Left colon (tissue), 2 donors: ENCODE results near the gene MCM8. TPM values are rescaled to one million over a fixed set of nuclear protein-coding genes. Genes with fewer than 3 reads are reported as not detected.
"Not testable (repeated sequence)": the region's sequence is repeated elsewhere in the genome, so short reads cannot be mapped to it uniquely, and the experiment has no call there.

ENCODE experiments used
- ATAC-seq: fragments of 200-7000 bp; cut with Tn5 transposase; one replicate; pipeline ENCODE4 v1.9.1; 2020; ENCODE audit warnings: mild to moderate bottlenecking, moderate library complexity
- DNase-seq, 2 donors: peaks; one replicate each; pipeline ENCODE4 v3.0.0-alpha.2; 2020
- intact Hi-C, 2 donors: fragments of 100-400 bp; cut with DNase I in 1 of 2; cut with micrococcal nuclease in 1 of 2; formaldehyde crosslinking; loops; one replicate each; pipeline versions ENCODE4 v1.11.2 to v1.14.0; 2022; cut with DNase I, micrococcal nuclease
- total RNA-seq, 2 donors: library from RNA; stranded (reverse); fragmentation: NEBNext Ultra II Directional; extraction: Animal tissue kit (Norgen Biotek cat#: 25700); gene quantifications; one replicate each; pipeline ENCODE4 v1.2.1, GENCODE V29; 2021
- donor health status: DM: no; HTN: no; CAD: no.
- donor health status: DM: yes; HTN: yes; CAD: no.

Gene MCM8
- total RNA-seq, 2 donors from 2014 or later = 4.6 to 5.9 TPM

GRCh38 chr20:5990946-5991345 lies 40.5 kb downstream of the MCM8 start:
- ATAC-seq = no peak
- DNase-seq = no peak
- intact Hi-C loops = no loop called here

DNA sequence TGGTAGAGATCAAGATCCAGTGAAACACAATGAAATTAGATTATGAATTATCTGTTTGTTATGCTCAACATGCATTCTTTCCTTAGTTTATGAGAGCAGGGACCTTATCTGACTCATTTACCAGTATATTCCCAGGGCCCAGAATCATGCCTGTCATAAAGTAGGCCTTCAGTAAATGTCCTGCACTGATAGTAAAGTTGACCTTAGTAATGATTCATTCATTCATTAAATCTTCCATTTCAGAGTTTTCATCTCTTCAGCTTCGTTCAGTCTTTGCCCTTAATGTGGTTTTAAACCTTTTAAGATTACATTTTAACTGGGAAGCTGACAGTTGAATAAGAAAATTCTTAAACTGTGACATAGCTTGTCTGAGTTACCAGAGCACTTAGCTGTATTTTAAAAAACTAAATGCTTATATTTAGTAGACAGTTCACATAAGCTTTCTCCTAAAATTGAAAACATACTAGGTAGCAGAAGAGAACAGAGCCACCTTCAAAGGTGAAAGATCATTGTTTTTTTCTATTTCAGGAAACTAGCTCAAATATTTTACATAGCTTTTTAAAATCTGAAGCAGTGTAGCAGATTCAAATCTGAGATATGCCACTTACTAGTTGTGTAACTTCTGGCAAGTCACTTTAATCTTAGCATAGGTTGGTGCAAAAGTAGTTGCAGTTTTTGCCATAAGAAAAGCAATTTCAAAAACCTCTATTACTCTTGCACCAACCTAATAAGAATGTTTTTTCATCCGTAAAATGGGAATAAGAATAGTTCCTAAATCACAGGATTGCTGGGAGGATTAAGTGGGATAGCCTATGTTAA lies 41.4 kb downstream of the MCM8 start:
- DNase-seq = no peak
- intact Hi-C loops = no loop called here
- peak; percentile 94 for ATAC-seq

GRCh38 chr20:5996765-5997164 lies 46.3 kb downstream of the MCM8 start:
- intact Hi-C loops = no loop called here
- DNase-seq (peak in 1 of 2 donors; percentile 18), ATAC-seq (peak; percentile 96)

DNA sequence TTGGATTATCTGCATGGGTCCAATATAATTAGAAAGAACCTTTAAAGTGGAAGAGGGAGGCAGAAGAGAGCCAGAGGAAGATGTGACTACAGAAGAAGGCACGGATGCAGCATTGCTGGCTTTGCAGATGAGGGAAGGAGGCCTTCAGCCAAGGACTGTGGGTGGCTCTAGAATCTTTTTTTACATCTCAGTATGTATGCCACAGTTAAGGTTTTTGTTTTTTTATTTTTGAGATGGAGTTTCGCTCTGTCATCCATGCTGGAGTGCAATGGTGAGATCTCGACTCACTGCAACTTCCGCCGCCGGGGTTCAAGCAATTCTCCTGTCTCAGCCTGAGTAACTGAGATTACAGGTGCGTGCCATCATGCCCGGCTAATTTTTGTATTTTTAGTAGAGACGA lies 49.3 kb downstream of the MCM8 start:
- intact Hi-C loops = no loop called here
- ATAC-seq (no peak), DNase-seq (no peak)

DNA sequence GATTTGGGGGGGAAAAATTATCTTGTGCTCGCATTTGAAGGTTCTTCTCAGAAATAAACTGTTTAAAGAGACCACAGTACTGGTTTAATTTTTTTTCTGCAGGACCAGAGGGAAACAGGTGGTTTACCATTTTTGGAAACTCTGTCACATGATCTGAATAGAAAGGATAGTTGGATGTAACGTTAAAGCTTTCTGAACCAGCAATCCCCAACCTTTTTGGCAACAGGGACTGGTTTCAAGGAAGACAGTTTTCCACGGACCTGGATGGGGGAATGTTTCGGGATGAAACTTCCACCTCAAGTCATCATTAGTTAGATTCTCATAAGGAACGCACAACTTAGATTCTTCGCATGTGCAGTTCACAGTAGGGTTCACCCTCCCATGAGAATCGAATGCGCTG lies 50.4 kb downstream of the MCM8 start:
- no peak for DNase-seq
- ATAC-seq = no peak
- intact Hi-C loops = no loop called here

GRCh38 chr20:6006603-6006949 lies 56.1 kb downstream of the MCM8 start:
- intact Hi-C loops = no loop called here
- ATAC-seq = no peak
- no peak for DNase-seq

DNA sequence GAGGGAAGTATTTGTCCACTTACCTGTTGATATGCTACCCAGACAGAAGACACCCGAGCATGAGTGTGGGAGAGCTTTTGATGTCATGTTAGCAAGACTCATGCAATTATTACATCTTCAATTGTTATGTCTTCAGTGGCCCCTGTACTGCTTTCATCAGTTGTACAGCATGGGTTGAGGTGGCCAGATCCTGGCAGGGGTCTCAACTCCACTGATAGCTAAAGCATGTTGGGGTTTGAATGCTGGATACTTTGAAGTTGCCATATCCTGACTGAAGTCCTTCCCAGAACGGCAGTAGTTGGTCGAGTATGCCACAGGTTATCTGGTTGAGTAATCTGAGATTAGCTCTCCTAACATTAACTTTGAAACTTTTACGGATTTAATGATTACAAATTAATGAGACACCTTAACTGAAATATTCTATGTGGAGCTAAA lies 56.7 kb downstream of the MCM8 start:
- DNase-seq (no peak), ATAC-seq (no peak)
- intact Hi-C loops = no loop called here

DNA sequence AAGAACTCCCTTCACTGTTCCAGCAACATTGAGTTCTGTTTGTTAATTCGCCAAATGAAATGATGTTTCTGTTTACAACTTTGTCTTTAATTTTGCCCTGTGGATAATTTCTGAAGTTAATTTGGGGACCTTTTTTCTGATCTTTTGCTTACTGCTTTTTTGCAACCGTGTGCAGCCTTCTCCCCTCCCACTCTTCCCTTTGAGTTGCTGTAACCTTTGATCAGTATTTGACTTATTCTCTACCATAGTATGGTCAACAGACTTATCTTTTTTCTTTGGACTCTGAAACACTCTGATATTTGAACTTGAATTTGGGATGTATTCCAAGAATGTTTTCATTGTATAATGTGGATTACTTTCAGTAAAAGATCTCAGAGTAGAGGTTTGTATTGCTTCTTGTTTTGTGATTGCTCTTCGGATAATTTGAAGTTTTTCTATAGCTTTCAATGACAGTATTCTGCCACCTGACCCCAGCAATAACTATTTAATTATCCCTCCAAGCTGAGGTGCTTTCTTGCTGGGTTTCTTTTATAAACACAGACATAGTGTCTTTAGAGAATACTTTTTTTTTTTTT lies 57.2 kb downstream of the MCM8 start:
- ATAC-seq (peak; percentile 57), DNase-seq (no peak)
- intact Hi-C loops = no loop called here

DNA sequence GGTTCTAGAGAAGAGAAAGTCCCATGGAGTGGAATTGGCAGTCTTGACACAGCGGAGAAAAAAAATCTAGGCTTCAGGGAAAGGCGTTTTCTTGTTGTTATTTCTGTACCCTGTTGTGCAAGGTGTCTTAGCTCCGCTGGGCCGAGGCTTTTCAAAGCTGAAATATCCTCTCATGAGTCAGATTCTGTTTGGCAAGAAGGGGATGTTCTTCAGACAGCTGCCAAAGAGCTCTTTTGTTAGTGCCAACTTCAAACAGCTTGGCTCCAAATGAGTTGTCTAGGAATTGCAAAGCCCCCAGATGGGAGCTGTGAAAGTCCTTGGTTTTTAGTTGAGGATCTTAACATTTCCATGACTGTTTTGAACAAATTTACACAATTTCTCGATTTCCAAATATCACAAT lies 57.8 kb downstream of the MCM8 start:
- intact Hi-C loops = no loop called here
- DNase-seq (peak in 1 of 2 donors; percentile 38), ATAC-seq (no peak)

DNA sequence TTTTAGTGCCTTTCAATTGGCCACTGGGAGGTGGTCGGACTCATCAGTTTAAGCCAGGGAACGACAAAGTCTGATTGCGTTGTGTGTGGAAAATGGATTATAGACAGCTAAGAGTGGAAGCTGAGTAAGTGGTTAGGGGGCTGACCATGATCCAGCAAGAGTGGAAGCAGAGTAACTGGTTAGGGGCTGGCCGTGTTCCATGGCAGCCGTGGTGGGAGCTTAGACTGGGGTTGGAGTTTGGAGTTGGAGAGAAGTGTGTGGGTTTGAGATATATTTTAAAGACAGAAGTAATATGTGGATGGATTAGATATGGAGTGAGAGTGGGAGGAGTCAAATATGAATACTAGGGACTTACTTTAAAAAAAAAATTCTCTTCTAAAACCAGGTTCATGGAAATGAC lies 61.7 kb downstream of the MCM8 start:
- ATAC-seq (no peak), DNase-seq (no peak)
- intact Hi-C loops = no loop called here

GRCh38 chr20:6014017-6014416 lies 63.6 kb downstream of the MCM8 start:
- ATAC-seq (no peak), DNase-seq (no peak)
- intact Hi-C loops = no loop called here

DNA sequence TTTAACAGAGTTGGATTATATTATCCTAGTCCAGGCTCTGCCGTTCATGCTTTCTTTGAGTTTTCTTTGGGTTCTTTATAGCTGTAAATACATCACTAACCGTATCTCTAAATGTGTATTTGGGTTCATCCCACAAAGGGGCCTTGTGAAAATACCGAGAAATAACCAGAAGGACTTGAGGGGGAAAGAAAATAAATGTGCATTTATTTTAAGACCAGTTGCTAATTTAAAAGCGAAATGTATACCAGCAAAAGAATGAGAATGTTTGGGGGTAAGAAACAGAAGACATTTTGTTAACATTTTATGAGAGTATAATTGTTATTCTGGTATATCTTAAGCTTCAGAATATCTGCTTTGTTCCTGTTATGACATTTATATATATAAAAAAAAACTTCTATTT lies 64.5 kb downstream of the MCM8 start:
- ATAC-seq (no peak), DNase-seq (no peak)
- intact Hi-C loops = no loop called here

DNA sequence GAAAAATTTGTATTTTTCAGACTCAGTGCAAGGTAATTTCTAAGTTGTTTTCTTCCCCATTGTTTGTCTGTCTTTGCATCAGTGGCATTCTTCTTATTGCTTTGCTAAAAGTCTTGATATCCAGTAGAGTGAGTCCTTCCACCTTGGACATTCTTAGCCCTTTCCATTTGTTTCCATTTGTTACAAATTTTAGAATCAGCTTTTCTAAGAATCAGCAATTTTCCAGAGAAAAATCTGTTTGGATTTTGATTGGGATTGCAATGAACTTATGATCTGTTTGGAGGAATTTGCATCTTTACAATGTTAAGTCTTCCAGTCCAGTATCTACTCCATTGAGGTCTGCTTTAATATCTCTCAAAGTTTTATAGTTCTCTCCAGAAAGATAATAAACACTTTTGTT lies 67.0 kb downstream of the MCM8 start:
- no peak for DNase-seq
- no peak for ATAC-seq
- intact Hi-C loops = no loop called here

DNA sequence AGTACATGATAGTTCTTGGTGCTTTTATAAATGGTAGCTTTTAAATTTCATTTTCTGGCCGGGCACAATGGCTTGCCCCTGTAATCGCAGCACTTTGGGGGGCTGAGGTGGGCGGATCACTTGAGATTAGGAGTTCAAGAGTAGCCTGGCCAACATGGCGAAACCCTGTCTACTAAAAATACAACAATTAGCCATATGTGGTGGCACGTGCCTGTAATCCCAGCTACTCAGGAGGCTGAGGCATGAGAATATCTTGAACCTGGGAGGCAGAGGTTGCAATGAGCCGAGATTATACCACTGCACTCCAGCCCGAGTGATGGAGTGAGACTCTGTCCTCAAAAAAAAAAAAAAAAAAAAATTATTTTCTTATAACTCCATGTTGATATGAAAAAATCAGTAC lies 67.4 kb downstream of the MCM8 start:
- ATAC-seq = no peak
- intact Hi-C loops = no loop called here
- DNase-seq = no peak

DNA sequence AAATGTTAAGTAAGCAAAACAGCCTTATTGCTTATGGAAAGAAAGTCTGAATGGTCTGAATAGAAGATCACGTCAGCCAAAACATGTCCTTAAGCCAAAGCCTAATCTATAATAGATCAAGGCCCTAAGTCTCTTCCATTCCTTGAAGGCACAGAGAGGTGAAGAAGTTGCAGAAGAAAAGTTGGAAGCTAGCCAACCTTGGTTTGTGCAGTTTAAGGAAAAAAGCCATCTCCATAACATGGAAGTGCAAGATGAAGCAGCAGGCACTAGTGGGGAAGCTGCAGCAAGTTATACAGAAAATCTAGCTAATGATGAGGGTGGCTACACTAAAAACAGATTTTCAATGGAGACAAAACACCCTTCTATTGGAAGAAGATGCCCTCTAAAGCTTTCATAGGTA lies 74.3 kb downstream of the MCM8 start:
- DNase-seq (no peak), ATAC-seq (no peak)
- intact Hi-C loops = no loop called here

DNA sequence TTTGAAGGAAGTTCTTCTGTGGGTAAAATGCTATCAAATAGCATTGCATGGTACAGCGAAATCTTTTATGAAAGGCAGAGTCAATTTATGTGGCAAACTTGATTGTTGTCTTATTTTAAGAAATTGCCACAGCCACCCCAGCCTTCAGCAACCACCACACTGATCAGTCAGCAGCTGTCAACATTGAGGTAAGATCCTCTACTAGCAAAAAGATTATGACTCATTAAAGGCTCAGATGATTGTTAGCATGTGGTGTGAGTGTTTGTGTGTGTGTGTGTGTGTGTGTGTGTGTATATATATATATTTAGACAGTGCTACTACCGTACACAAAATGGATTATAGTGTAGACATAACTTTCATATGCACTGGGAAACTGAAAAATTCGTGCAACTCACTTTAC lies 75.6 kb downstream of the MCM8 start:
- ATAC-seq (no peak), DNase-seq (no peak)
- intact Hi-C loops = no loop called here

GRCh38 chr20:6028818-6029217 lies 78.4 kb downstream of the MCM8 start:
- intact Hi-C loops = no loop called here
- ATAC-seq (no peak), DNase-seq (no peak)

DNA sequence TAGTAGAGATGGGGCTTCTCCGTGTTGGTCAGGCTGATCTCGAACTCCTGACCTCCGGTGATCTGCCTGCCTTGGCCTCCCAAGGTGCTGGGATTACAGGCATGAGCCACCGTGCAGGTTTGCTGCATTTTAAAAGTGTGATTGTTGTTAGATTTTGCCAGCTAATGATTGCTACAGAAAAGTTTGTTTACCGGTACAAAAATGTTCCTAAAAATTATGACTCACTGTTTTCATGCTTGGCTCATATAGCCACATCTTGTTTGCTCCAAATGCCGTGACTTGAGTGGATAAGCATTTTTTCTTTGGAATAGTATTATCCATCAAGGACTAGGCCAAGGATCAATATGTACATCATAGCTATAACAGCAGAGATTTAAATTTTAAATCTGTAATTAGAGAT lies 79.1 kb downstream of the MCM8 start:
- ATAC-seq (no peak), DNase-seq (no peak)
- intact Hi-C loops = no loop called here

GRCh38 chr20:6030453-6031080 lies 80.1 kb downstream of the MCM8 start:
- intact Hi-C loops = no loop called here
- DNase-seq = no peak
- ATAC-seq = no peak

DNA sequence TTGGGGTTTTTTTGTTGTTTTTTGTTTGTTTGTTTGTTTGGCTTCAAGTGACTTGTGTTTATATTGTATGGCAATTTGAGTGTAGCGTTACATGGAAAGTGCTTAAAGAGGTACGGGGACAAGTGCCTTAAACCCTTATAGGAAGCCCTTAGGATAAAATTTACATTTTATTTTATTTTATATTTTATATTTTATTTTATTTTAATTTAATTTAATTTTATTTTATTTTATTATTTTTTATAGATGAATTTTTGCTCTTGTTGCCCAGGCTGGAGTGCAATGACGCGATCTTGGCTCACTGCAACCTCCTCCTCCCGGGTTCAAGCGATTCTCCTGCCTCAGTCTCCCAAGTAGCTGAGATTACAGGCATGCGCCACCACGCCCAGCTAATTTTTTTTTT lies 82.5 kb downstream of the MCM8 start:
- DNase-seq, intact Hi-C loops, ATAC-seq: not testable (repeated sequence)
